ENCODE results near the gene C4BPB. TPM values are rescaled to one million over a fixed set of nuclear protein-coding genes. Genes with fewer than 3 reads are reported as not detected.

Gene C4BPB
- total and polyA plus RNA-seq, 2 of the 4 experiments (the other 2 are of a cell fraction), result not detected

DNA sequence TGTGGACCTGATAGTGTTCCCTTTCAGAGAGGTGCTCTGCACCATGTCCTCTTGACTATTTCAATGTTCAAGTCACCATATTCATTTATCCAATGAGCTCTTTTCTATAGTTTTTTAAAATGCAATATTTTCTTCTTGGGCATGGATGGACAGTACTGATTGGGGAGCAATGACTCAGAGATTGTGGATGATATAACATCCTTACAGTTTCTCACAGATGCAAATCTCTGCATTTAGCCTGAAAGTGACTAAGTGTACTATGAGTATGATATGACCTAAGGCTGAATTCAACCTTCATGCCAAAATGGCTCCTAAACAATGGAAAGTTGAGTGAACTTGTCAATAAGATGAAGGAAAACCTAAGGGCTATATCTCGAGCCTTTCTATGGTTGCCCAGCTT lies 51.9 kb downstream of the C4BPB start:
- Histone ChIP-seq H3K9ac (ENCODE audit: low read depth, low read length) (no peak overlapping the region), H4K91ac (ENCODE audit: insufficient read depth, low read depth, low read length) (no peak overlapping the region), H2AK9ac (replicated peaks; ENCODE audit: low read depth, low read length, poor library complexity) (no peak overlapping the region), H2BK20ac (ENCODE audit: low read depth, low read length) (no peak overlapping the region), H2BK5ac (ENCODE audit: low read depth, low read length, poor library complexity, severe bottlenecking) (no peak overlapping the region), H4K8ac (ENCODE audit: low read depth in 2 of 2, low read length in 2 of 2) (no peak overlapping the region), H4K20me1 (ENCODE audit: insufficient read depth, low read length) (no peaks in the 10 kb centered on the region), H3K79me1 (ENCODE audit: low read depth in 1 of 2, low read length in 2 of 2) (no peaks in the 10 kb centered on the region), H2AFZ (replicated peaks; ENCODE audit: low read length, poor library complexity) (no peak overlapping the region), H3K4me3 (ENCODE audit: insufficient read depth, low read depth, low read length) (no peak overlapping the region), H3K4me2 (ENCODE audit: low read depth, low read length) (no peak overlapping the region), H3K27me3 (ENCODE audit: control insufficient read depth, insufficient read depth, low read length) (no peaks in the 10 kb centered on the region), H2BK120ac (ENCODE audit: low read depth, low read length) (no peak overlapping the region), H4K5ac (ENCODE audit: low read depth, low read length) (no peak overlapping the region), H3K4me1 (ENCODE audit: control insufficient read depth, insufficient read depth, low read length) (no peaks in the 10 kb centered on the region), H2AK5ac (ENCODE audit: low read depth, low read length) (no peak overlapping the region), H3K23ac (ENCODE audit: low read depth, low read length) (no peak overlapping the region), H3K9me1 (ENCODE audit: insufficient read depth, low read length) (no peaks in the 10 kb centered on the region), H3K56ac (ENCODE audit: extremely low read depth, insufficient read depth, low read length) (no peak overlapping the region), H3K9me3 (ENCODE audit: control insufficient read depth, insufficient read depth, low read length) (no peaks in the 10 kb centered on the region), H3K27ac (ENCODE audit: insufficient read depth, low read length) (no peak overlapping the region), H3K14ac (replicated peaks; ENCODE audit: low read depth, low read length) (no peak overlapping the region), H3K18ac (ENCODE audit: low read depth, low read length) (no peak overlapping the region), H3K36me3 (ENCODE audit: control insufficient read depth, insufficient read depth, low read length) (no peaks in the 10 kb centered on the region), H3K4ac (ENCODE audit: low read depth, low read length) (no peak overlapping the region), H2BK15ac (ENCODE audit: low read depth, low read length) (no peak overlapping the region)
- no peak for DNase-seq
- intact Hi-C loops (cut with micrococcal nuclease) (no loop called here), dilution Hi-C loops (cut with HindIII; ENCODE audit: low sequenced_read_pairs, unreplicated experiment) (no loop called here), in situ Hi-C loops (cut with MboI; ENCODE audit: low sequenced_read_pairs) (no loop called here)
- BruUV-seq (replicated peaks), result no TSS peak
- TF ChIP-seq FOS (IDR thresholded peaks at IDR 0.05; ENCODE audit: low read depth, low read length) (no peak), CTCF (conservative IDR thresholded peaks at IDR 0.05; ENCODE audit: low read depth, low read length) (no peak)
- no peak for ATAC-seq (ENCODE audit: low read depth)
- no CpG with 5 or more reads among the region's 1 CpG for WGBS, 2 experiments (ENCODE audit: extremely low coverage in 2 of 2, insufficient read length in 1 of 2)
- CTCF ChIA-PET, result no interaction called here
- POLR2A ChIA-PET (ENCODE audit: unreplicated experiment), result no interaction called here
